Skeletal muscle satellite cell (primary cell): Measurements from ENCODE around the gene WIZ.

Source experiments
- H3K27me3 ChIP-seq: 2 replicates; pipeline ENCODE4 v1.7.0; 2013; ENCODE audit warnings: low read length; ENCODE audit not compliant: control insufficient read depth, insufficient read depth
- H3K36me3 ChIP-seq: 2 replicates; pipeline ENCODE4 v1.7.0; 2013; ENCODE audit warnings: mild to moderate bottlenecking, control low read depth, low read length; ENCODE audit not compliant: insufficient read depth
- H3K4me1 ChIP-seq: 2 replicates; pipeline ENCODE4 v1.7.0; 2013; ENCODE audit warnings: low read length; ENCODE audit not compliant: control insufficient read depth, insufficient read depth
- H3K4me2 ChIP-seq: 2 replicates; pipeline ENCODE4 v1.7.0; 2013; ENCODE audit warnings: mild to moderate bottlenecking, low read length
- H3K4me3 ChIP-seq: 2 replicates; pipeline ENCODE4 v1.7.0; 2013; ENCODE audit warnings: low read length
- H3K9ac ChIP-seq: 2 replicates; pipeline ENCODE4 v1.7.0; 2013; ENCODE audit warnings: mild to moderate bottlenecking, low read depth, low read length, moderate library complexity
- H3K9me3 ChIP-seq: replicated peaks from 2 replicates; pipeline ENCODE4 v1.7.0; 2013; ENCODE audit warnings: mild to moderate bottlenecking, control low read depth, low read length

Gene WIZ

GRCh38 chr19:15439821-15440641 is 9.7 kb downstream of the WIZ start:
- no peaks in the 10 kb centered on the region for H3K4me1 ChIP-seq
- H3K27me3 ChIP-seq: peaks cover 35% of the 10 kb centered on the region
- H3K36me3 ChIP-seq: no peaks in the 10 kb centered on the region
- no peak overlapping the region for H3K4me2 ChIP-seq
- H3K9me3 ChIP-seq: no peaks in the 10 kb centered on the region
- no peak overlapping the region for H3K9ac ChIP-seq
- no peak overlapping the region for H3K4me3 ChIP-seq

GRCh38 chr19:15439078-15439799 is 10.5 kb downstream of the WIZ start:
- Histone ChIP-seq H3K36me3 (no peaks in the 10 kb centered on the region), H3K4me1 (no peaks in the 10 kb centered on the region), H3K4me2 (no peak overlapping the region), H3K9ac (no peak overlapping the region), H3K27me3 (peaks cover 34% of the 10 kb centered on the region), H3K4me3 (no peak overlapping the region), H3K9me3 (no peaks in the 10 kb centered on the region)

GRCh38 chr19:15438577-15438976 is 11.2 kb downstream of the WIZ start:
- no peak overlapping the region for H3K4me3 ChIP-seq
- no peaks in the 10 kb centered on the region for H3K9me3 ChIP-seq
- peaks cover 28% of the 10 kb centered on the region for H3K27me3 ChIP-seq
- H3K4me1 ChIP-seq: no peaks in the 10 kb centered on the region
- H3K36me3 ChIP-seq: no peaks in the 10 kb centered on the region
- no peak overlapping the region for H3K4me2 ChIP-seq
- no peak overlapping the region for H3K9ac ChIP-seq

DNA sequence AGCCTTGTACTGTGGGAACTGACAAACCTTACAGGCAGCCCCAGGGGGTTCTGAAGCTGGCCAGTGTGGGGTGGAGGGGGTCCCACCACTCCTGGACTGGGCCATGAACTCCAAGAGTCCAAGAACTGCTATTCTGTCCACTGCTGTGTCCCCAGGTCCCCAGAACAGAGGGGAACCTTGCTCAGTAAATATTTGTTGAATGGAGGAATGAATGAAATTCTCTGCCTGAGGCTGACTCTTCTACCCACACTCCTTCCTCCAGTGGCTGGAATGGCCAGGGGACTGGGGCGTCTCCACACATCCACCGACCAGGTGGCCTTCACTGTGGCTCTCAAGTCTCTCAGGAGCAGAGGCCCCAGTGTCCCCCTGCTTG is 11.6 kb downstream of the WIZ start:
- H3K9ac ChIP-seq: no peak overlapping the region
- no peaks in the 10 kb centered on the region for H3K9me3 ChIP-seq
- H3K36me3 ChIP-seq: no peaks in the 10 kb centered on the region
- H3K4me2 ChIP-seq: no peak overlapping the region
- H3K4me3 ChIP-seq: no peak overlapping the region
- H3K27me3 ChIP-seq: peaks cover 24% of the 10 kb centered on the region
- H3K4me1 ChIP-seq: no peaks in the 10 kb centered on the region

DNA sequence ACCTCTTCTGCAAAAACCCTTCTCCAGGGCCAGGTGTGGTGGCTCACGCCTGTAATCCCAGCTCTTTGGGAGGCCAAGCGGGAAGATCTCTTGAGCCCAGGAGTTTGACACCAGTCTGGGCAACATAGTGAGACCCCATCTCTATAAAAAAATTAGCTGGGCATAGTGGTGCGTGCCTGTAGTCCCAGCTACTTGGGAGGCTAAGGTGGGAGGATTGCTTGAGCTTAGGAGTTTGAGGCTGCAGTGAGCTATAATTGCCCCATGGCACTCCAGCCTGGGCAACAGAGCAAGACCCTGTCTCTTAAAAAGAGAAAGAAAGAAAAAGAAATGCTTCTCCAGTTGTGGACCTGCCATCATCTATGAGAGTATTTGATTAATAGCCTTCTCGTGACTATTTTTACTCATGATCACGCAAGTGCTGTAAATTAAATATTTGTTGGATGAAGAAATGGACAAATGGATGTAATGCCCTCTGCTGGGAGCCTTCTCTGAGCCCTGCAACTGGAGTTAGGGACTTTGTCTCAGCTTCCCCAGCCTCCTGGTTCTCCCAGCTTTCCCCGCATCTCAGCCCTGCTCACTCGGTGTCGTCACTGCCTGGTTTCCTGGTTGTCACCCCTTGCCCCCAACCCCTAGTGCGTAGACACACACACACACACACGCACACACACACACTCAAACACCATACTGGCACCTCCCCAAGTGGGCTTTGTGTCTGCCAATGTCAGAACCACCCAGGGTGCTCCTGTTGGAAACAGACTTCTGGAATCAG is 12.2 kb downstream of the WIZ start:
- Histone ChIP-seq H3K4me1 (no peaks in the 10 kb centered on the region), H3K36me3 (no peaks in the 10 kb centered on the region), H3K9me3 (no peaks in the 10 kb centered on the region), H3K4me3 (no peak overlapping the region), H3K9ac (no peak overlapping the region), H3K27me3 (peaks cover 24% of the 10 kb centered on the region), H3K4me2 (no peak overlapping the region)

- Histone ChIP-seq H3K36me3 (no peaks in the 10 kb centered on the region), H3K4me3 (no peak overlapping the region), H3K9ac (no peak overlapping the region), H3K4me2 (no peak overlapping the region), H3K27me3 (peaks cover 24% of the 10 kb centered on the region), H3K9me3 (no peaks in the 10 kb centered on the region), H3K4me1 (no peaks in the 10 kb centered on the region)
Measured at GRCh38 chr19:15436826-15437110, 13.0 kb downstream of the WIZ start.

- H3K4me1 ChIP-seq: peaks cover 5% of the 10 kb centered on the region
- H3K9ac ChIP-seq: no peak overlapping the region
- H3K4me3 ChIP-seq: no peak overlapping the region
- H3K4me2 ChIP-seq: no peak overlapping the region
- no peaks in the 10 kb centered on the region for H3K36me3 ChIP-seq
- H3K27me3 ChIP-seq: peaks cover 21% of the 10 kb centered on the region
- H3K9me3 ChIP-seq: no peaks in the 10 kb centered on the region
Measured at GRCh38 chr19:15436012-15436825, 13.5 kb downstream of the WIZ start.

GRCh38 chr19:15433519-15434069 is 16.2 kb downstream of the WIZ start:
- no peak overlapping the region for H3K9ac ChIP-seq
- H3K4me2 ChIP-seq: peak overlapping the region; percentile 98
- H3K4me1 ChIP-seq: peaks cover 12% of the 10 kb centered on the region
- H3K27me3 ChIP-seq: no peaks in the 10 kb centered on the region
- peak overlapping the region; percentile 96 for H3K4me3 ChIP-seq
- no peaks in the 10 kb centered on the region for H3K9me3 ChIP-seq
- H3K36me3 ChIP-seq: peaks cover 8% of the 10 kb centered on the region

DNA sequence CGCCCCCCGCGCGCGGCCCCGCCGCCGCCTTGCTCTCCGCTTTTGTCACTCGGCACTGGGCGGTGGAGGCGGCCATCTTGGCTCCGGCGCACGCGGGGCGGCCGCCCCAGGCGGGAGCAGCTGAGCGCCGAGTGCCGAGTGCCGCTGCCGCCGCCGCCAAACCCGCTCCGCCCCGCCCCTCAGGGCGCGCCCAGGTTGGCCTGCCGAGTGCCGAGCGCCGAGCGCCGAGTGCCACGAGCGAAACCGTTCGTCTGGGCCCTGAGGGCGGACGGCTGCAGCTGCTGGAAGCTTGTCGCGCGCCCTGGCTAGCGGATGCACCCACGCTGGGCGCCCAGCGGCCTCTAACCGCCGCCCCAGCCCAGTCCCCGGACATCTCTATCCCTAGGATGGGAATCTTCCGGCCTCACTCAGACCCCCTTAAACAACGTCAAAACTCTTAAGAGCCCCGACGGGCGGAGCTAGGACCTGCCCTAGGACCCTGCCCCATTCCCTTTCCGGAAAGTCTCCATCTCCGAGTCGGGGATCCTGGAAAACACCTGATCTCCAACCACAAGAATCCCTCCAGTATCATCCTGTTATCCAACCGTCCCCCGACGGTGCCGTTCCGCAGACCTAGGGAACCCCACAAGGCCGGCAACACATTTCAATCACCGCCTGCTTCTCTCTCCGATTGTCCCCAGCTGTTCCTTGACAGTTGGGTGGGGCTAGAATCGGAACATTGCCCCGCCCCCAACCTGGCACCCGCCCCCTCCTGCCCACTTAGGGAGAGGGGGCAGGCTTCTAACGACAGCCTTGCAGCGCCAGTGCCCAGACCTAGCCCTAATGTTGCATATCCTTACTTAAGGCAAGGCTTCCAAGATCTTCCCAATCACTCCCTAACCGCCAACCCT is 16.9 kb downstream of the WIZ start:
- Histone ChIP-seq H3K9me3 (no peaks in the 10 kb centered on the region), H3K4me2 (peak overlapping the region; percentile 98), H3K36me3 (peaks cover 12% of the 10 kb centered on the region), H3K9ac (peak overlapping the region; percentile 90), H3K4me1 (peaks cover 12% of the 10 kb centered on the region), H3K27me3 (no peaks in the 10 kb centered on the region), H3K4me3 (peak overlapping the region; percentile 96)

DNA sequence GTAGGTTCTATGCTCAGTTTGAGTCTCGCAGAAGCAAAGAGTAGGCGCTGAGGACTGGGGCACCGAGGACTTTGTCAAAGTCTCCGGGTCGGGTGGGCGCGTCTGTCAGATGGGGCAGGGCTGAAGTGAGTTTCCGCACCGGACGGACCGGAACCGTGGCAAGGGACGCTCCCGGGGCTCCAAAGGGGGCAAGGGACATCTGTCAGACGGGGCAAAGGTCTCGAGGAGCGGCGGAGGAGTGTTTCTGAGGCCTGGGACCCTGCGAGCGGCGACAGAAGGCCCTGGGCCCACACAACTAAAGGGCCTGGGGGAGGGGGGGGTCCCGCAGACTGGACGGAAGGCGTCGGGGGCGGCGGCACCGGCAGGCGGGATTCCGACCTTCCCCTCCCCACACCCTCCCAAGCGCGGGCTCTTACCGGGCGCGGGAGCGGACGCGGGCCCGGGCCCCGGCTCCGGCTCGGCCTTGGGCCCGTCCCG is 17.7 kb downstream of the WIZ start:
- H3K4me1 ChIP-seq: peaks cover 12% of the 10 kb centered on the region
- H3K4me2 ChIP-seq: peak overlapping the region; percentile 95
- H3K36me3 ChIP-seq: peaks cover 20% of the 10 kb centered on the region
- no peaks in the 10 kb centered on the region for H3K27me3 ChIP-seq
- H3K4me3 ChIP-seq: peak overlapping the region; percentile 96
- H3K9ac ChIP-seq: peak overlapping the region; percentile 99
- no peaks in the 10 kb centered on the region for H3K9me3 ChIP-seq
